HCT116 (cell line): ENCODE measurements around the gene GARS1. TPM values are rescaled to one million over a fixed set of nuclear protein-coding genes. Genes with fewer than 3 reads are reported as not detected.
"Not testable (repeated sequence)": the region's sequence is repeated elsewhere in the genome, so short reads cannot be mapped to it uniquely, and the experiment has no call there.

ENCODE experiments used
- ATAC-seq: fragments of 200-7000 bp; cut with Tn5 transposase; 2 replicates; pipeline ENCODE4 v1.9.1; 2020; ENCODE audit warnings: mild to moderate bottlenecking, moderate library complexity
- BruUV-seq: library from RNA; stranded (reverse); fragments of 400-500 nt; replicated peaks from 2 replicates; lab custom pipeline; 2021; lab: Mats Ljungman, UMichigan
- CTCF ChIA-PET: fragments of 300-600 bp; sonication (Branson Sonifier 250); formaldehyde crosslinking; loops from one replicate; lab custom pipeline; 2021; ENCODE audit warnings: antibody characterized with exemption; lab: Charles Lee
- POLR2A ChIA-PET: fragments of 300-600, 350-600 bp; sonication (Branson Sonifier 250); formaldehyde crosslinking; loops from one replicate; lab custom pipeline; 2021; ENCODE audit warnings: antibody characterized with exemption; lab: Charles Lee
- RAD21 ChIA-PET, 2 experiments: fragments of 300-600 bp; sonication (Branson Sonifier 250); formaldehyde crosslinking; loops; one replicate each; lab custom pipeline; 2023; ENCODE audit warnings: low total read pairs in 2 of 2; ENCODE audit not compliant: uncharacterized antibody in 2 of 2, unreplicated experiment in 2 of 2, low non-redundant PET in 1 of 2; lab: Charles Lee
- DNase-seq: peaks from one replicate; pipeline ENCODE4 v3.0.0-alpha.2; 2010; ENCODE audit warnings: low read depth, low spot score
- H2AFZ ChIP-seq: fragments of 200-600 bp; shearing (Covaris generic), sonication (generic); 2 replicates; pipeline ENCODE4 v1.6.1; 2017; ENCODE audit warnings: low read depth, mixed run types, mixed read lengths, antibody characterized with exemption, low read length; ENCODE audit not compliant: poor library complexity, severe bottlenecking
- H3K27ac ChIP-seq: 2 replicates; pipeline ENCODE4 v1.5.1; 2012; ENCODE audit warnings: low read depth, low read length
- H3K27me3 ChIP-seq: fragments of 200-600 bp; sonication (generic); 2 replicates; pipeline ENCODE4 v1.6.1; 2016; ENCODE audit warnings: mixed run types, low read length, mixed read lengths; ENCODE audit not compliant: insufficient read depth
- H3K36me3 ChIP-seq, 2 experiments: fragments of 200-500 bp in 1 of 2; fragments of 200-600 bp in 1 of 2; sonication (Bioruptor generic) in 1 of 2; sonication (generic) in 1 of 2; 2 replicates each; pipeline versions ENCODE4 v1.5.1 to v1.6.1; 2014 to 2016; ENCODE audit warnings: low read length in 2 of 2, inconsistent platforms in 1 of 2, mixed read lengths in 1 of 2, mixed run types in 1 of 2; ENCODE audit not compliant: insufficient read depth in 2 of 2, control insufficient read depth in 1 of 2
- H3K4me1 ChIP-seq, 2 experiments: fragments of 200-600 bp in 1 of 2; sonication (generic) in 1 of 2; 2 replicates each; pipeline versions ENCODE4 v1.5.1 to v1.6.1; 2012 to 2017; ENCODE audit warnings: low read length in 2 of 2, inconsistent platforms in 1 of 2, mild to moderate bottlenecking in 1 of 2, mixed read lengths in 1 of 2, mixed run types in 1 of 2, moderate library complexity in 1 of 2; ENCODE audit not compliant: insufficient read depth in 2 of 2, control insufficient read depth in 1 of 2
- H3K4me2 ChIP-seq: fragments of 200-600 bp; sonication (generic); 2 replicates; pipeline ENCODE4 v1.6.1; 2017; ENCODE audit warnings: mixed run types, low read length, mixed read lengths
- H3K4me3 ChIP-seq, 2 experiments: fragments of 200-600 bp in 1 of 2; sonication (generic) in 1 of 2; replicated peaks in 1 of 2; 2 replicates each; pipeline ENCODE4 v1.5.1; 2011 to 2016; ENCODE audit warnings: low read length in 2 of 2, control low read depth in 1 of 2, low read depth in 1 of 2, mild to moderate bottlenecking in 1 of 2, mixed read lengths in 1 of 2, mixed run types in 1 of 2
- H3K79me2 ChIP-seq: fragments of 200-600 bp; sonication (generic); 2 replicates; pipeline ENCODE4 v1.6.1; 2017; ENCODE audit warnings: mild to moderate bottlenecking, mixed run types, low read length, moderate library complexity, mixed read lengths; ENCODE audit not compliant: insufficient read depth
- H3K9ac ChIP-seq: fragments of 200-600 bp; sonication (generic); 2 replicates; pipeline ENCODE4 v1.6.1; 2016; ENCODE audit warnings: low read length, mixed read lengths
- H3K9me2 ChIP-seq: fragments of 200-600 bp; sonication (generic), shearing (Covaris generic); 2 replicates; pipeline ENCODE4 v1.6.1; 2017; ENCODE audit warnings: mixed run types, mild to moderate bottlenecking, moderate library complexity; ENCODE audit not compliant: insufficient read depth
- H3K9me3 ChIP-seq, 2 experiments: fragments of 200-500 bp in 1 of 2; fragments of 200-600 bp in 1 of 2; sonication (Bioruptor generic) in 1 of 2; sonication (generic) in 1 of 2; 2 replicates each; pipeline ENCODE4 v1.6.1; 2014 to 2017; ENCODE audit warnings: low read length in 2 of 2, mixed read lengths in 2 of 2, inconsistent platforms in 1 of 2, low read depth in 1 of 2, mild to moderate bottlenecking in 1 of 2, mixed run types in 1 of 2, moderate library complexity in 1 of 2; ENCODE audit not compliant: control insufficient read depth in 1 of 2, insufficient read depth in 1 of 2
- H4K20me1 ChIP-seq: fragments of 200-600 bp; sonication (generic), shearing (Covaris generic); 2 replicates; pipeline ENCODE4 v1.6.1; 2017; ENCODE audit warnings: mixed run types, mild to moderate bottlenecking, moderate library complexity; ENCODE audit not compliant: insufficient read depth
- CBX3 ChIP-seq: IDR thresholded peaks from 2 replicates; pipeline ENCODE4 v1.6.1; 2012; ENCODE audit warnings: low read depth
- ELF1 ChIP-seq: IDR thresholded peaks from 2 replicates; pipeline ENCODE4 v1.6.1; 2012; ENCODE audit warnings: low read depth, borderline replicate concordance
- EZH2 ChIP-seq: fragments of 200-600 bp; sonication (generic); IDR thresholded peaks from 2 replicates; pipeline ENCODE4 v1.6.1; 2017; ENCODE audit warnings: antibody characterized with exemption, mixed run types
- JUND ChIP-seq: IDR thresholded peaks from 2 replicates; pipeline ENCODE4 v1.6.1; 2012
- POLR2AphosphoS5 ChIP-seq: IDR thresholded peaks from 2 replicates; pipeline ENCODE4 v1.6.1; 2011; ENCODE audit warnings: mild to moderate bottlenecking, low read depth, low read length, moderate library complexity
- RAD21 ChIP-seq: IDR thresholded peaks from 2 replicates; pipeline ENCODE4 v1.6.1; 2012; ENCODE audit warnings: low read depth, mild to moderate bottlenecking
- SIN3A ChIP-seq: IDR thresholded peaks from 2 replicates; pipeline ENCODE4 v1.6.1; 2012; ENCODE audit warnings: low read depth
- SP1 ChIP-seq: IDR thresholded peaks from 2 replicates; pipeline ENCODE4 v1.6.1; 2012; ENCODE audit warnings: low read depth
- SRF ChIP-seq: IDR thresholded peaks from 2 replicates; pipeline ENCODE4 v1.6.1; 2012; ENCODE audit warnings: low read depth
- TCF7L2 ChIP-seq: IDR thresholded peaks from 2 replicates; pipeline ENCODE4 v1.7.0; 2011; ENCODE audit warnings: borderline replicate concordance, inconsistent platforms; ENCODE audit not compliant: insufficient read depth, insufficient read length; ENCODE audit errors: extremely low read depth
- intact Hi-C: fragments of 100-400 bp; cut with micrococcal nuclease; formaldehyde crosslinking; loops from 2 replicates; pipeline ENCODE4 v1.10.0; 2022
- total RNA-seq: library from RNA; stranded (reverse); gene quantifications from one replicate; pipeline ENCODE4 v1.2.1, GENCODE V29; 2021; ENCODE audit not compliant: unreplicated experiment
- TF ChIP-seq, protein P1 (sequence below): IDR thresholded peaks from 2 replicates; pipeline ENCODE4 v1.6.1; 2012
- TF ChIP-seq, protein P2 (sequence below): IDR thresholded peaks from 2 replicates; pipeline ENCODE4 v1.6.1; 2012

GARS1 gene
- total RNA-seq, 1 experiment from 2014 or later: 329 TPM

DNA sequence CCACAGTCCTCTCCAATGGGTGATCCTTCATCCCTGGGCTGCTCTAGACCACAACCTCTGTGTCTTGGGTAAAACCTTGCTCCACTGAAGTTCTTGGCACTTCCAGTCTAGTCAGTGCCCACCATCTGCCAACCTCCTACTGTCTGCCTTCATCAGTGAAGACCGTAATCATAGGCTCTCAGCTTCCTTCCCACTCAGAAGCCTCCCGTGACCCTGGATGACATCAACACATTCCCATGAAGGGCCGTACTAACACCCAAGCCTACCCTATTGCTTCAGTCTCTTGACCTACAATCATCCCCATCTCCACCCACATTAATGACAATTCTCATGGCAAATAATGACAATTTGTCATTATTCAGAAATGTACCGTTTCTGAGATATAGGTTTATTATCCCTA is 27.6 kb upstream of the GARS1 start:
- Histone ChIP-seq H3K4me2 (no peak overlapping the region), H3K27me3 (no peaks in the 10 kb centered on the region), H2AFZ (no peak overlapping the region), H4K20me1 (no peaks in the 10 kb centered on the region), H3K36me3 (0 out of 4 replicates have a peak, but pooled peaks cover 0 to 8% of the 10 kb centered on the region in 2 experiments), H3K79me2 (no peaks in the 10 kb centered on the region), H3K9me2 (no peaks in the 10 kb centered on the region), H3K9me3 (no peaks in the 10 kb centered on the region), H3K9ac (no peak overlapping the region), H3K27ac (no peak overlapping the region), H3K4me3 (no peak overlapping the region), H3K4me1 (peaks cover 15 to 24% of the 10 kb centered on the region in 2 experiments)
- ChIA-PET POLR2A (no interaction called here), CTCF (no interaction called here), RAD21 (no interaction called here)
- ATAC-seq (no peak), DNase-seq (no peak)
- TF ChIP-seq, protein P1, sequence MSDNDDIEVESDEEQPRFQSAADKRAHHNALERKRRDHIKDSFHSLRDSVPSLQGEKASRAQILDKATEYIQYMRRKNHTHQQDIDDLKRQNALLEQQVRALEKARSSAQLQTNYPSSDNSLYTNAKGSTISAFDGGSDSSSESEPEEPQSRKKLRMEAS: no peak
- TF ChIP-seq CBX3: no peak
- TF ChIP-seq SRF: no peak
- no peak for TF ChIP-seq POLR2AphosphoS5
- TF ChIP-seq ELF1: no peak
- TF ChIP-seq SIN3A: no peak
- TF ChIP-seq SP1: no peak
- TF ChIP-seq, protein P2, sequence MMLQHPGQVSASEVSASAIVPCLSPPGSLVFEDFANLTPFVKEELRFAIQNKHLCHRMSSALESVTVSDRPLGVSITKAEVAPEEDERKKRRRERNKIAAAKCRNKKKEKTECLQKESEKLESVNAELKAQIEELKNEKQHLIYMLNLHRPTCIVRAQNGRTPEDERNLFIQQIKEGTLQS: no peak
- no peak for TF ChIP-seq TCF7L2
- TF ChIP-seq JUND: no peak
- no peak for TF ChIP-seq RAD21
- no peak for TF ChIP-seq EZH2
- no TSS peak for BruUV-seq
- intact Hi-C loops: loop anchor here (10.0 kb wide), 1 partner anchor 502 kb away; no protein-coding TSS in a partner anchor

DNA sequence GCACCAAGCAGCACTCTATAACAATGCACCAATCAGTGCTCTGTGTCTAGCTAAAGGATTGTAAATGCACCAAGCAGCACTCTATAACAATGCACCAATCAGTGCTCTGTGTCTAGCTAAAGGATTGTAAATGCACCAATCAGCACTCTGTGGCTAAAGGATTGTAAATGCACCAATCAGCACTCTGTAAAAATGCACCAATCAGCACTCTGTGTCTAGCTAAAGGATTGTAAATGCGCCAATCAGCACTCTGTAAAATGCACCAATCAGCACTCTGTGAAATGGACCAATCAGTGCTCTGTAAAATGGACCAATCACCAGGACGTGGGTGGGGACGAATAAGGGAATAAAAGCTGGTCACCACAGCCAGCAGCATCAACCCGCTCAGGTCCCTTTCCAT is 24.4 kb upstream of the GARS1 start:
- H3K9me2 ChIP-seq, H3K4me2 ChIP-seq, H4K20me1 ChIP-seq, H3K27me3 ChIP-seq, POLR2A ChIA-PET, H3K9ac ChIP-seq, ATAC-seq, H3K4me1 ChIP-seq, CTCF ChIA-PET, BruUV-seq, H3K27ac ChIP-seq, DNase-seq, H3K9me3 ChIP-seq, H3K4me3 ChIP-seq, H3K79me2 ChIP-seq, intact Hi-C loops, H2AFZ ChIP-seq: not testable (repeated sequence)
- RAD21 ChIA-PET: interaction anchor here in 1 of 2 experiments (0.7 kb wide), 1 partner anchor 289 kb away, joined by 3 read pairs; no protein-coding TSS in a partner anchor
- peaks cover 0 to 17% of the 10 kb centered on the region in 2 experiments; a peak in 2 of 4 replicates for H3K36me3 ChIP-seq
